LoVo (cell line): ENCODE data around the gene GABARAPL1.
"Not testable (repeated sequence)": the region's sequence is repeated elsewhere in the genome, so short reads cannot be mapped to it uniquely, and the experiment has no call there.

Source experiments
- DNase-seq: peaks from one replicate; pipeline ENCODE4 v3.0.0-alpha.2; 2016; ENCODE audit warnings: low spot score

GABARAPL1 gene

DNA sequence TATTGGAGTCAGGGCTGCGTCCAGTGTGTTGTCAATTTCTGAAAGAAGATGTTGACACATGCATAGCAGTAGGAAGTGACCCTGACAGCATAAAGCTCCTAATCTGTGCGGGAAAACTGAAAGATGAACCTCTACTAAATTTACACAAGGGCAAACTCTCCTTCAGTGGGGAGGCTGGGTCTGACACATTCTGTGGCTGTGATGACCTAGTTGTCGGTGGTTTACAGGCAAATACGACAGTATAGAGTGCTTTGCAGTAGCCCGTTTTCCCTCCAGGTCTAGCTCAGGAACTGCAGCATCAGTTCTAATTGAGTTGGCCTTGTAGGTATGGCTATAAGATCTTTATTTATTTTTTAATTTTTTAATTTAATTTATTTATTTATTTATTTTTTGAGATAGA lies 14.8 kb upstream of the GABARAPL1 start:
- DNase-seq: no peak

- not testable (repeated sequence) for DNase-seq
These were observed 8.2 kb upstream of the GABARAPL1 start for GRCh38 chr12:10204495-10204894.

DNA sequence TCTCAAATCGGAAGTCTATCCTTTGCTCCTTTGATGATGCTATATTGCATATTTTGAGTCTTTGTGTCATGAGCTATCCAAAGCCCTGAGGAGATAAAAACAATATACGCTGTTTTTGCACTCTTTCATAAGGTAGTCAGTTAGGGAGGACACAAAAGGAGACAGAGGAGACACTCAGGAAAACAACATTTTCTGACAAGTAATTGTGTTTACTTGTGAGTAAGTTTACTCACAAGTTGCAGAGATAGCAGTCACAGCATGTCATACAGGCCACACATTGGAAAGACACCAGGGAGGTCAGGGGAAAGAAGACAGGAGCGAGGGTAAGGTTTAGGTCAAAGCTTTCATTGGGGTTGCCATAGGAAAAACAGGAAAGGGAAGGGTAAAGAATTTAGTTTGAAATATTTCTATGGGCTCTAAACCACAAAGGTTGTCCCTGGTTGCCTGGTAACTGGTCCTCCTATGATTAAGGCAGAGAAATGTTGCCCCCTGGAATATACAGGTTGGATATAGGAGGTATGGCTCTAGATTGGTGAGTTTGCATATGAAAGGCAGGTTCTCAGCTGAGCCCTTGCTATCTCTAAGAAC lies 7.4 kb upstream of the GABARAPL1 start:
- no peak for DNase-seq

DNA sequence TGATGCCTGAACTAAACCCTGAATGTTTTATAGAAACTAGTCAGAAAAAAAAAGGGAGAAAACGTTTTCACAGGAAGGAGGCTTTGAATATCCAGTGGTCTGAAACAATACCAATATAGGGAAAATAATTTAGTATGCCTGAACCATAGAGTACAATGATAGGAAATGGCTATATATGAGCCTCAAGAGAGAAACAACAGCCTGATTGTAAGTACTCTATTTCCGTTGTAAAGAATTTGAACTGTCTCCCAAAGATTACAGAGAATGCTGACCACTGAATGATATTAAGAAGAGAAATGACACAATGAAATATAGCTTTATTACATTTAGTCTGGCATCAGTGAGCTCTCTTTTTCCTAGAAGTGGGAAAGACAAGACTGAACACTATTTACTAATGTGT lies 5.5 kb upstream of the GABARAPL1 start:
- no peak for DNase-seq

GRCh38 chr12:10210225-10210624 lies 2.5 kb upstream of the GABARAPL1 start:
- no peak for DNase-seq

- DNase-seq: peak; percentile 55
These were observed 1.4 kb upstream of the GABARAPL1 start for GRCh38 chr12:10211101-10211939.

DNA sequence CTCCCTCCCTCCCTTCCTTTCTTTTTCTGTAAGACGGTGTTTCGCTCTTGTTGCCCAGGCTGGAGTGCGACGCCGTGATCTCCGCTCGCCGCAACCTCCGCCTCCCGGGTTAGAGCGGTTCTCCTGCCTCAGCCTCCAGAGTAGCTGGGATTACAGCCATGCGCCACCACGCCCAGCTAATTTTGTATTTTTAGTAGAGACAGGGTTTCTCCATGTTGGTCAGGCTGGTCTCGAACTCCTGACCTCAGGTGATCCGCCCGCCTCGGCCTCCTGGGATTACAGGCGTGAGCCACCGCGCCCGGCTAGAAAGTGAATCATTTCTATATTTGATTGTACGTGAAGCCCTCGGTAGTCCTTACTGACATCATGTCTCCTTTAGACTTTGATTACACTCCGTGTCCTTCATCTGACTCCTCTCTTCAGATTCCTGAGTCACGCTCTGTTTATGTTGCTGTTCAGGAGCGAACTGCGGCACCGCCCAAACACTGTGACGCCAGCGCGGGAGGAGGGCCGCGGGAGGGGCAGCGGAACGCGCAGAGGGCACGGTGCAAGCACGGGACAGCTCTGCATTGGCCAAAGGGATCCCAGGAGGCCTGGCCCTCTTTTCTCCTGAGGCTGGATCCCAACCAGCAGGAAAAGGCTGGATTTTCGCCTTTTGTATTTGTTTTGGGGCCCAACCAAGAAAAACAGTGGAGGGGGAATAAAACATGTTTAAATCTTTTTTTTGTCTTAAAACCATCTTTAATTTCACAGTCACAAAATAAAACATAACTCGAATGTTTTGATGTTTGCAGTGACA lies 538 bp upstream of the GABARAPL1 start:
- peak; percentile 100 for DNase-seq

DNA sequence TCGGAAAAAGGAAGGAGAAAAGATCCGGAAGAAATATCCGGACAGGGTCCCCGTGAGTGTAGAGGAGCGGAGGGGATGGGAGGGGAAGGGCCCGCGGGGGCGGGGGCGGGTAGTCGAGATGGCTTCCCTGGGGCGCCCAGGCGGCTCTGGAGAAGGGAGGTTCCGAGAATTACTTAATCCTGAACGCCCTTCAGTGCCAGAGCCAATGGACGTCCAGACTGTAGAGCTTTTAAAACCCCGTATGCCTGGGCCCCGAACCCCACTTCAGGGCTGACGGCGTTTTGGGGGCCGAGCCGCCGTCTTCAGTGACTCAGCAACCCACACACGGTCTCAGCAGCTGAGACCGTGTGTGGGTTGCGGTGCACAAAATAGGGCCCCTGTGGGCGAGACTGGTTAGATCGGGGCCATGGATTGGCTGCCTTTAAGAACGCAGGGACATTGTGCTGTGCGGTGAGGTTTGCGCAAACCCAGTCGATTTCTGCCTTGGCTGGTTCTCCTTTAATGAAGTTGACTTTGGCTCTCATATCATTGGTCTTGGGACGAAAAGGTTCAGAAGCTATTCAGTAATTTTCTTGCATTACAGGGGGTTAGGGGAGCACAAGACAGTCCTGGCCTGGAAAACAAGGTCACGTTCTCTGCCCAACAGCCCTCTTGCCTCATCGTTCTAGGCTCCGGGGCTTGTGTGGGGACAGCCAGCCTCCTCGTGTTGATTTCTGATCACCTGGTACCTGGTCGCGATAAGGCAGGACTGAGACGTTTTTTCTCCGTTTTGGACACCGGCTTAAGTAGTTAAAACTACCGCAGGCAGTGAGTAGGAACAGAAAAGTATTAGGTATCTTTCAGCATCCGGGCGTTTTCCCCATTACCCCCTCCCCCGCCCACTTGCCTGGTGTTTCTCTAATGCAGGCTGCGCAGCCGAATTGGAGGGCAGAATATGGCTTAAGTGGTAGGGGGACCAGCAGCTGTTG lies 775 bp downstream of the GABARAPL1 start:
- peak; percentile 49 for DNase-seq

DNA sequence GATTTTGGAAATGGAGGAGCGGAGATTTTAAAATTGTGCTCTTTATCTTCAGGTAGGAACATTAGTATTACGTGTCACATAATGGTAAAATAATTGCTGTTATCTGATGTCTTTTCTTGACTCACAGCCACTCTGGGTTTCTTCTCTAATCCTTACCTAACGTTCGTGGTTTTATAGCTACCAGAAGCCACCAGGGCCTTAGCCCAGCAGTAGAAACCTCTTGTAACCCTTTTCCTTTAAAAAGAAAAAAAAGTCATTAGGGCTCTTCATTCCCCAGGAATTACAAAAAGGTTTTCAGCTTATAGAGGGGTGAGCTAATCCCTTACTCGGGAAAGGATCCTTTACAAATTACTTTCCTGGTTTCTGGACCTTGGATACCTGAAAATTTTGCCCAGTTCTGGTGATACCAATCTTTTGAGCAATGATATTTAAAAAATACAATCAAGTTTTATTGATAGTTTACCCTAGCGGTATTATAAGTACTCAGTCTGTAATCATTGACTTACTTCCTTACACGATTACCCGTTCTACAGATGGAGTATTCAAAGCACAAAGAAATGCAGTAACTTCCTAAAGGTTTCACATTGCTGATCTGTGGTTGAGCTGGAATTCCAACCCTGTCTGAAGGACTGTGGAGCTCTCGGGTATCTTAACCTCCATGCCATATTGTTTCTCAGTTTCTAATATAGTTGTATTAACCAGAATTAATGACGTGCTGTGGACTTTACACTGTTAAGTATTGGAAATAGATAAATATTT lies 1.6 kb downstream of the GABARAPL1 start:
- DNase-seq: no peak

DNA sequence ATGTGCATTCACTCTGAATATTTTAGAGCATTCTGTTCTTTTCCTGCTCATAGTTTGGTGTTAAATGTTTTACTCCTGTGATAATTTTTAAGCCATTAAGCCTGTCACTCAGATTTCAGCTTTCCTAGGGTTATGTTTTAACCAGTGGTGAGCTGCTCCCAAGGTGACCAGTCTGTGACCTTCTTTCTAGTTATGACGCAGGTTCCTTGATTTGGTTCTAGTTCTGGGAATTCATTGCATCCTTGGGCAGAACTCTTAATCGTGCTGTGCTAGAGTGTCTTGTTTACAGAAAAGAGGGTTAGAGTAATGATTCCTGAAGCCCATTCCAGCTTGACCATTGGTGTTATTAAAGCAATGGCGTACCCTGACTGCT lies 2.2 kb downstream of the GABARAPL1 start:
- DNase-seq: no peak

DNA sequence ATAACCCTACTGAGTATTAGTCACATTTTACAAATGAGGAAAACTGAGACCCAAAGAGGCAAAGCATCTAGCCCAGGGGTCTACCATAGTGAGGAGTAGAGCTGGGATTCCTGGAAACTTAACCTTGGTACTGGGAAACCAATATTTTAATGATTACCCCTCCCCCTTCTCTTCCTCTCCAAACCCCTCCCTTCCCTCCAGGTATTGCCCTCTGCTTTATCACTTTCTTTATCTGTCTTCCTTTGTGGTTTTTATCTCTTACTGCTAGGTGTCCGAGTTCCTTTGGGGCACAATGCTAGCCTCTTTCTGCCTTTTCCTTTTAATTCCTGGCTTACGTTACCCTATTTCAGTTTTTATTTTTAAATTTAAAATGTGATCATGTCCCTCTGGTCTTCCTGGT lies 2.8 kb downstream of the GABARAPL1 start:
- no peak for DNase-seq

GRCh38 chr12:10215946-10216345 lies 3.3 kb downstream of the GABARAPL1 start:
- not testable (repeated sequence) for DNase-seq

- DNase-seq: no peak
These were observed 5.3 kb downstream of the GABARAPL1 start for GRCh38 chr12:10218021-10218420.

- no peak for DNase-seq
These were observed 7.9 kb downstream of the GABARAPL1 start for GRCh38 chr12:10220398-10221077.

- DNase-seq: no peak
These were observed 9.2 kb downstream of the GABARAPL1 start for GRCh38 chr12:10221846-10222245.

- DNase-seq: no peak
These were observed 10.5 kb downstream of the GABARAPL1 start for GRCh38 chr12:10223208-10223607.

- DNase-seq: not testable (repeated sequence)
These were observed 12.7 kb downstream of the GABARAPL1 start for GRCh38 chr12:10225426-10225825.

DNA sequence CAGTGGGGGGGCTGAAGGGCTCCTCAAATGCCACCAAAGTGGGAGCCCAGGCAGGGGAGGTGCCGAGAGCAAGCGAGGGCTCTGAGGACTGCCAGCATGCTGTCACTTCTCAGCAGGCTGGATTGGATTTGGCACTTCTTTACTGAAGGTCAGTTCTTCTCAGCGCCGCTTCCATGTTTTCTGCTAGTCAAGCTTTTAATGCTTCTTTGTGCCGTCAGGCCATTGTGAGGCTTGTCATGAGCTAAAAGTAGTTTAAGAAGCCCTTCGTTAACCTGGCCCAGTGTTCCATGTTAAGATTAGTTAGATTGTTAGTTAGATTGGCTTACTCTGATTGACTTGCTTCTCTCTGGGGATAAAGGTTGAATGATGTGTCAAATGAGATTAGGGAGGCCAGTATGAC lies 13.4 kb downstream of the GABARAPL1 start:
- no peak for DNase-seq

- no peak for DNase-seq
These were observed 14.1 kb downstream of the GABARAPL1 start for GRCh38 chr12:10226731-10227130.

DNA sequence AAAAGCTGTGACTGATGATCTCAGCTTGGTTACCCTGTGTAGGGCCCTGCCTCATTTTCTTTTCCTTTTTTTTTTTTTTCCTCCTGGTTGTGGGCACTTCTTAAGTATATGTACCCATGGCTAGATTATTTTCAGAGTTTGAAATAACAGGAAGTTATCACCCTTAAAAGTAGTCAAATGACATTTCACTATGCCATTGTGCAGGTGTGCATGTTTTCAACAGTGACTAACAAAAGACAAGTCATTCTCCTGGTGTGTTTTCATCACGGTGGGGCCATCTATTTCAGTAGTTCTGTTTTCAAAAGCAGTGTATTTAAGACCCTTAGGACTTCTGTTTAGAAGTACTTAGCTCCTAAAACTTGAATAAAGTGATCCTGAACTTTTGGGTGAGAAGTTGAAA lies 15.0 kb downstream of the GABARAPL1 start:
- DNase-seq: no peak
